ENCODE measurements around the gene KDM2A.
"Not testable (repeated sequence)": the region's sequence is repeated elsewhere in the genome, so short reads cannot be mapped to it uniquely, and the experiment has no call there.

Gene KDM2A

GRCh38 chr11:67256477-67257135 is 137.5 kb downstream of the KDM2A start:
- Histone ChIP-seq H3K9ac (ENCODE audit: low read length) (no peak overlapping the region), H3K27ac (ENCODE audit: low read depth, low read length) (no peak overlapping the region), H3K56ac (ENCODE audit: low read length) (no peak overlapping the region), H2BK120ac (ENCODE audit: low read depth, low read length) (no peak overlapping the region), H2BK5ac (ENCODE audit: low read length) (no peak overlapping the region), H3K23ac (ENCODE audit: low read length) (no peak overlapping the region), H3K27me3 (ENCODE audit: insufficient read depth, low read length, poor library complexity) (no peaks in the 10 kb centered on the region), H2BK15ac (replicated peaks; ENCODE audit: low read depth) (no peak overlapping the region), H2AK5ac (ENCODE audit: low read length) (no peak overlapping the region), H4K5ac (ENCODE audit: low read length) (no peak overlapping the region), H3K79me2 (ENCODE audit: control insufficient read depth, insufficient read depth, low read length) (no peaks in the 10 kb centered on the region), H3K4ac (ENCODE audit: low read depth, low read length) (no peak overlapping the region), H3K4me3 (ENCODE audit: low read length) (no peak overlapping the region), H3K4me2 (ENCODE audit: low read length) (no peak overlapping the region), H3K18ac (ENCODE audit: low read length) (no peak overlapping the region), H4K8ac (ENCODE audit: low read depth, low read length) (no peak overlapping the region), H3K79me1 (ENCODE audit: low read length) (no peaks in the 10 kb centered on the region), H3K36me3 (ENCODE audit: control insufficient read depth, insufficient read depth, low read length) (peaks cover 25% of the 10 kb centered on the region), H3K4me1 (ENCODE audit: control insufficient read depth, low read depth, low read length) (no peaks in the 10 kb centered on the region)
- DNase-seq: no peak
- WGBS (ENCODE audit: extremely low coverage, insufficient coverage, low lambda C conversion rate): no CpG with 5 or more reads among the region's 5 CpGs

DNA sequence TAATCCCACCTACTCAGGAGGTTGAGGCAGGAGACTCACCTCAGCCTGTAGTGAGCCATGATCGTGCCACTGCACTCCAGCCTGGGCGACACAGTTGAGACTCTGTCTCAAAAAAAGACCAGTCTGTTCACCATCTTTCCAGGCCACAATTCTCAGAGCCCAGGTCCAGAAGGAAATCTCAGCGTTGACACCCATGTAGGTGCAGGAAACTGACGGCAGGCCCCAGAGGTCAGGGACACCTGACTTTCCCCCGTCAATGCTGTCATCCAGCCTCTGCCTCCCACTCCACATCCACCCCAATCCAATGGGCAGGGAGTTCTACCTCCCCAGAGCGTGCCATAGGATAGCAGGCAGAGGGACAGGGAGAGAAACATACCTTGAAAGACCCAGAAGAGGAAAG is 141.3 kb downstream of the KDM2A start:
- Histone ChIP-seq H3K27ac (ENCODE audit: low read depth, low read length) (no peak overlapping the region), H3K56ac (ENCODE audit: low read length) (no peak overlapping the region), H2BK15ac (replicated peaks; ENCODE audit: low read depth) (no peak overlapping the region), H3K36me3 (ENCODE audit: control insufficient read depth, insufficient read depth, low read length) (peaks cover 2% of the 10 kb centered on the region), H3K27me3 (ENCODE audit: insufficient read depth, low read length, poor library complexity) (no peaks in the 10 kb centered on the region), H4K8ac (ENCODE audit: low read depth, low read length) (no peak overlapping the region), H3K18ac (ENCODE audit: low read length) (no peak overlapping the region), H3K79me2 (ENCODE audit: control insufficient read depth, insufficient read depth, low read length) (no peaks in the 10 kb centered on the region), H4K5ac (ENCODE audit: low read length) (no peak overlapping the region), H3K9ac (ENCODE audit: low read length) (no peak overlapping the region), H3K4me1 (ENCODE audit: control insufficient read depth, low read depth, low read length) (peaks cover 5% of the 10 kb centered on the region), H3K79me1 (ENCODE audit: low read length) (no peaks in the 10 kb centered on the region), H2BK5ac (ENCODE audit: low read length) (no peak overlapping the region), H2BK120ac (ENCODE audit: low read depth, low read length) (no peak overlapping the region), H3K23ac (ENCODE audit: low read length) (no peak overlapping the region), H3K4ac (ENCODE audit: low read depth, low read length) (no peak overlapping the region), H3K4me3 (ENCODE audit: low read length) (no peak overlapping the region), H3K4me2 (ENCODE audit: low read length) (no peak overlapping the region), H2AK5ac (ENCODE audit: low read length) (no peak overlapping the region)
- DNase-seq: no peak
- no CpG with 5 or more reads among the region's 6 CpGs for WGBS (ENCODE audit: extremely low coverage, insufficient coverage, low lambda C conversion rate)

DNA sequence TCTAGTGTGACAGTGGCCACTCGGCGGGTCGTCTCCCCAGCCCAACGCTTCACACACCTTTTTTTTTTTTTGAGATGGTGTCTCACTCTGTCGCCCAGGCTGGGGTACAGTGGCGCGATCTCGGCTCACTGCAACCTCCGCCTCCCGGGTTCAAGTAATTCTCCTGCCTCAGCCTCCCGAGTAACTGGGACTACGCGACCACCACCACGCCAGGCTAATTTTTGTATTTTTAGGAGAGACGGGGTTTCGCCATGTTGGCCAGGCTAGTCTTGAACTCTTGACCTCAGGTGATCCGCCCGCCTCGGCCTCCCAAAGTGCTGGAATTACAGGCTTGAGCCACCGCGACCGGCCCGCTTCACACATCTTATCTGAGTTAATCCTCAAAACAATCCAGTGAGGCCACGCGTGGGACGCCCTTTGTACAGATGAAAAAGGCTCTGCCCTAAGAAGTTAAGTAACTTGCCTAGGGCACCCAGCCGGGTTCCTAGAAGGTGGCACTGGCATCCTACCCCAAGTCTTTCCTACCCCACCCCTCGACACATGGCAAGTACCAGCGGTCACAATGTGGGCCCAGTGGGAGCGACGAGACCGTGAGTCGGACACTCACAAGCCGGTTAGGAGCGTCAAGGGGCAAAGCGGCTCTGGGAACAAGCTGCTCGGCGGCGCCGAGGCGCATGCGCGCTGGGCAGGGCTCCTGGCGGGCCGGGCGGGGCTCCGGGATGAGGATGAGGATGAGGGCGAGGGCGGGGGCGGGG is 142.0 kb downstream of the KDM2A start:
- not testable (repeated sequence) for H3K36me3 ChIP-seq (ENCODE audit: control insufficient read depth, insufficient read depth, low read length); H3K79me1 ChIP-seq (ENCODE audit: low read length); H3K4me1 ChIP-seq (ENCODE audit: control insufficient read depth, low read depth, low read length); H3K79me2 ChIP-seq (ENCODE audit: control insufficient read depth, insufficient read depth, low read length); H2BK120ac ChIP-seq (ENCODE audit: low read depth, low read length); H3K4ac ChIP-seq (ENCODE audit: low read depth, low read length); H3K18ac ChIP-seq (ENCODE audit: low read length); H3K4me3 ChIP-seq (ENCODE audit: low read length); H4K5ac ChIP-seq (ENCODE audit: low read length); H3K23ac ChIP-seq (ENCODE audit: low read length); H2BK5ac ChIP-seq (ENCODE audit: low read length); H3K27me3 ChIP-seq (ENCODE audit: insufficient read depth, low read length, poor library complexity); H4K8ac ChIP-seq (ENCODE audit: low read depth, low read length); H2AK5ac ChIP-seq (ENCODE audit: low read length); H2BK15ac ChIP-seq (replicated peaks; ENCODE audit: low read depth); H3K27ac ChIP-seq (ENCODE audit: low read depth, low read length)
- WGBS (ENCODE audit: extremely low coverage, insufficient coverage, low lambda C conversion rate): no CpG with 5 or more reads among the region's 50 CpGs
- peak overlapping the region; percentile 14 for H3K4me2 ChIP-seq (ENCODE audit: low read length)
- peak; percentile 60 for DNase-seq
- H3K9ac ChIP-seq (ENCODE audit: low read length): peak overlapping the region; percentile 35
- H3K56ac ChIP-seq (ENCODE audit: low read length): peak overlapping the region; percentile 76

DNA sequence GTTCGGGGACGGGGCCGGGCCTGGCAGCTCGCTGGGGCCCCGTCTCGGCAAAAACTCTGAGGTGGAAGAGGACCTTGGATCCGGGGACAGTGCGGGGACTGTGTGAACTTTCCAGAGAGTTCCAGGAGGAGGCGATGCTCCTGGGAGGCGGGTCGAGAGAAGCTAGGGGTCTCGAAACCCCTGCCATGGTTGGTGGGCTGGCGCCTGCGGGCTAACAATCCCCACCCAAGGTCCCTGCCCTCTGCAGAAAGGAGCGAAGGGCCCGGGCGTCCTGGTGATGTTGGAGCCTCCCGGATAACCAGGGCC is 142.5 kb downstream of the KDM2A start:
- no peaks in the 10 kb centered on the region for H3K27me3 ChIP-seq (ENCODE audit: insufficient read depth, low read length, poor library complexity)
- no peak overlapping the region for H3K23ac ChIP-seq (ENCODE audit: low read length)
- no peak overlapping the region for H2BK5ac ChIP-seq (ENCODE audit: low read length)
- no peak overlapping the region for H3K9ac ChIP-seq (ENCODE audit: low read length)
- H3K4ac ChIP-seq (ENCODE audit: low read depth, low read length): no peak overlapping the region
- no peak overlapping the region for H3K18ac ChIP-seq (ENCODE audit: low read length)
- H2BK120ac ChIP-seq (ENCODE audit: low read depth, low read length): no peak overlapping the region
- no peak overlapping the region for H3K4me3 ChIP-seq (ENCODE audit: low read length)
- no peak overlapping the region for H4K8ac ChIP-seq (ENCODE audit: low read depth, low read length)
- H2AK5ac ChIP-seq (ENCODE audit: low read length): no peak overlapping the region
- H3K4me1 ChIP-seq (ENCODE audit: control insufficient read depth, low read depth, low read length): peaks cover 5% of the 10 kb centered on the region
- H2BK15ac ChIP-seq (replicated peaks; ENCODE audit: low read depth): no peak overlapping the region
- DNase-seq: no peak
- WGBS (ENCODE audit: extremely low coverage, insufficient coverage, low lambda C conversion rate): no CpG with 5 or more reads among the region's 18 CpGs
- H3K56ac ChIP-seq (ENCODE audit: low read length): peak overlapping the region; percentile 40
- no peak overlapping the region for H4K5ac ChIP-seq (ENCODE audit: low read length)
- H3K27ac ChIP-seq (ENCODE audit: low read depth, low read length): no peak overlapping the region
- H3K79me1 ChIP-seq (ENCODE audit: low read length): no peaks in the 10 kb centered on the region
- H3K36me3 ChIP-seq (ENCODE audit: control insufficient read depth, insufficient read depth, low read length): no peaks in the 10 kb centered on the region
- no peak overlapping the region for H3K4me2 ChIP-seq (ENCODE audit: low read length)
- H3K79me2 ChIP-seq (ENCODE audit: control insufficient read depth, insufficient read depth, low read length): no peaks in the 10 kb centered on the region

- H2BK15ac ChIP-seq (replicated peaks; ENCODE audit: low read depth): no peak overlapping the region
Observed at GRCh38 chr11:67261946-67262681, 143.1 kb downstream of the KDM2A start.

More at GRCh38 chr11:67261946-67262681, 143.1 kb downstream of the KDM2A start:
- Histone ChIP-seq H2BK5ac (ENCODE audit: low read length) (no peak overlapping the region), H3K79me1 (ENCODE audit: low read length) (peaks cover 2% of the 10 kb centered on the region), H3K56ac (ENCODE audit: low read length) (no peak overlapping the region), H3K27ac (ENCODE audit: low read depth, low read length) (no peak overlapping the region), H4K8ac (ENCODE audit: low read depth, low read length) (no peak overlapping the region), H3K23ac (ENCODE audit: low read length) (no peak overlapping the region), H3K9ac (ENCODE audit: low read length) (no peak overlapping the region), H3K4me1 (ENCODE audit: control insufficient read depth, low read depth, low read length) (peaks cover 5% of the 10 kb centered on the region), H2BK120ac (ENCODE audit: low read depth, low read length) (no peak overlapping the region), H3K18ac (ENCODE audit: low read length) (no peak overlapping the region), H3K4me3 (ENCODE audit: low read length) (no peak overlapping the region), H3K27me3 (ENCODE audit: insufficient read depth, low read length, poor library complexity) (no peaks in the 10 kb centered on the region), H3K36me3 (ENCODE audit: control insufficient read depth, insufficient read depth, low read length) (no peaks in the 10 kb centered on the region), H3K4me2 (ENCODE audit: low read length) (no peak overlapping the region), H4K5ac (ENCODE audit: low read length) (no peak overlapping the region), H3K79me2 (ENCODE audit: control insufficient read depth, insufficient read depth, low read length) (peaks cover 4% of the 10 kb centered on the region), H2AK5ac (ENCODE audit: low read length) (no peak overlapping the region), H3K4ac (ENCODE audit: low read depth, low read length) (no peak overlapping the region)
- no CpG with 5 or more reads among the region's 18 CpGs for WGBS (ENCODE audit: extremely low coverage, insufficient coverage, low lambda C conversion rate)
- DNase-seq: peak; percentile 54

Data from mesendoderm (in vitro differentiated cells).